Colonic mucosa (tissue), 4 donors: ENCODE data around the gene CNTFR. TPM values are rescaled to one million over a fixed set of nuclear protein-coding genes. Genes with fewer than 3 reads are reported as not detected.
A peak's percentile ranks its signal among the peaks of the same experiment; 100 is the strongest.

Source experiments
- DNase-seq: peaks from one replicate; pipeline ENCODE4 v3.0.0-alpha.2; 2020
- H3K27ac ChIP-seq: fragments of 200-600 bp; one replicate; pipeline ENCODE4 v1.8.0; 2021
- H3K27me3 ChIP-seq: fragments of 200-600 bp; one replicate; pipeline ENCODE4 v1.8.0; 2021
- H3K36me3 ChIP-seq: fragments of 200-600 bp; one replicate; pipeline ENCODE4 v1.8.0; 2021
- H3K4me1 ChIP-seq: fragments of 200-600 bp; one replicate; pipeline ENCODE4 v1.8.0; 2021; ENCODE audit warnings: mild to moderate bottlenecking
- H3K4me3 ChIP-seq: fragments of 200-600 bp; one replicate; pipeline ENCODE4 v1.8.0; 2021
- H3K9ac ChIP-seq, 2 donors: one replicate each; pipeline ENCODE4 v1.7.0; 2013; ENCODE audit warnings: control low read depth in 2 of 2, low read depth in 2 of 2, low read length in 2 of 2
- H3K9me3 ChIP-seq: fragments of 200-600 bp; one replicate; pipeline ENCODE4 v1.8.0; 2021
- intact Hi-C: fragments of 100-400 bp; cut with DNase I; formaldehyde crosslinking; loops from one replicate; pipeline ENCODE4 v1.14.1; 2022
- total RNA-seq, 2 donors: library from RNA; stranded (reverse); fragmentation: NEBNext Ultra II Directional in 1 of 2; extraction: Animal tissue kit (Norgen Biotek cat#: 25700) in 1 of 2; gene quantifications; one replicate each; pipeline ENCODE4 v1.2.1, GENCODE V29; 2021
- TF ChIP-seq, protein P1 (sequence below): fragments of 200-600 bp; IDR thresholded peaks from one replicate; pipeline ENCODE4 v1.8.0; 2022; ENCODE audit warnings: antibody characterized with exemption, mild to moderate bottlenecking
- donor health status: healthy.
- donor health status: DM: no; HTN: no; CAD: no.
- donor health status: DM: no; HTN: no; CAD: no.

CNTFR gene
- total RNA-seq, 2 donors from 2014 or later, result 1.8 to 1.9 TPM

GRCh38 chr9:34550681-34551270 is 38.7 kb downstream of the CNTFR start:
- no peaks in the 10 kb centered on the region for H3K4me1 ChIP-seq
- H3K9me3 ChIP-seq, result no peaks in the 10 kb centered on the region
- no peaks in the 10 kb centered on the region for H3K27me3 ChIP-seq
- H3K27ac ChIP-seq, result no peak overlapping the region
- H3K9ac ChIP-seq, result no peak overlapping the region
- H3K36me3 ChIP-seq, result no peaks in the 10 kb centered on the region
- TF ChIP-seq, protein P1, sequence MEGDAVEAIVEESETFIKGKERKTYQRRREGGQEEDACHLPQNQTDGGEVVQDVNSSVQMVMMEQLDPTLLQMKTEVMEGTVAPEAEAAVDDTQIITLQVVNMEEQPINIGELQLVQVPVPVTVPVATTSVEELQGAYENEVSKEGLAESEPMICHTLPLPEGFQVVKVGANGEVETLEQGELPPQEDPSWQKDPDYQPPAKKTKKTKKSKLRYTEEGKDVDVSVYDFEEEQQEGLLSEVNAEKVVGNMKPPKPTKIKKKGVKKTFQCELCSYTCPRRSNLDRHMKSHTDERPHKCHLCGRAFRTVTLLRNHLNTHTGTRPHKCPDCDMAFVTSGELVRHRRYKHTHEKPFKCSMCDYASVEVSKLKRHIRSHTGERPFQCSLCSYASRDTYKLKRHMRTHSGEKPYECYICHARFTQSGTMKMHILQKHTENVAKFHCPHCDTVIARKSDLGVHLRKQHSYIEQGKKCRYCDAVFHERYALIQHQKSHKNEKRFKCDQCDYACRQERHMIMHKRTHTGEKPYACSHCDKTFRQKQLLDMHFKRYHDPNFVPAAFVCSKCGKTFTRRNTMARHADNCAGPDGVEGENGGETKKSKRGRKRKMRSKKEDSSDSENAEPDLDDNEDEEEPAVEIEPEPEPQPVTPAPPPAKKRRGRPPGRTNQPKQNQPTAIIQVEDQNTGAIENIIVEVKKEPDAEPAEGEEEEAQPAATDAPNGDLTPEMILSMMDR, result no peak
- H3K4me3 ChIP-seq, result no peak overlapping the region
- DNase-seq, result no peak
- intact Hi-C loops, result no loop called here

- Histone ChIP-seq H3K9me3 (no peaks in the 10 kb centered on the region), H3K27me3 (no peaks in the 10 kb centered on the region), H3K36me3 (no peaks in the 10 kb centered on the region), H3K27ac (no peak overlapping the region), H3K4me3 (no peak overlapping the region), H3K4me1 (no peaks in the 10 kb centered on the region), H3K9ac (no peak overlapping the region)
- TF ChIP-seq, protein P1, result no peak
- no peak for DNase-seq
- intact Hi-C loops, result no loop called here
Measured at GRCh38 chr9:34550016-34550680, 39.4 kb downstream of the CNTFR start.

- H3K36me3 ChIP-seq, result no peaks in the 10 kb centered on the region
- H3K4me1 ChIP-seq, result no peaks in the 10 kb centered on the region
- H3K9me3 ChIP-seq, result no peaks in the 10 kb centered on the region
- no peaks in the 10 kb centered on the region for H3K27me3 ChIP-seq
- H3K4me3 ChIP-seq, result no peak overlapping the region
- no peak overlapping the region for H3K27ac ChIP-seq
- no peak for DNase-seq
- H3K9ac ChIP-seq, result no peak overlapping the region
- intact Hi-C loops, result loop anchor here (2.0 to 5.0 kb wide), 3 partner anchors 41 to 147 kb away; no protein-coding TSS in a partner anchor
- TF ChIP-seq, protein P1, result no peak
Measured at GRCh38 chr9:34549407-34549732, 40.2 kb downstream of the CNTFR start.

DNA sequence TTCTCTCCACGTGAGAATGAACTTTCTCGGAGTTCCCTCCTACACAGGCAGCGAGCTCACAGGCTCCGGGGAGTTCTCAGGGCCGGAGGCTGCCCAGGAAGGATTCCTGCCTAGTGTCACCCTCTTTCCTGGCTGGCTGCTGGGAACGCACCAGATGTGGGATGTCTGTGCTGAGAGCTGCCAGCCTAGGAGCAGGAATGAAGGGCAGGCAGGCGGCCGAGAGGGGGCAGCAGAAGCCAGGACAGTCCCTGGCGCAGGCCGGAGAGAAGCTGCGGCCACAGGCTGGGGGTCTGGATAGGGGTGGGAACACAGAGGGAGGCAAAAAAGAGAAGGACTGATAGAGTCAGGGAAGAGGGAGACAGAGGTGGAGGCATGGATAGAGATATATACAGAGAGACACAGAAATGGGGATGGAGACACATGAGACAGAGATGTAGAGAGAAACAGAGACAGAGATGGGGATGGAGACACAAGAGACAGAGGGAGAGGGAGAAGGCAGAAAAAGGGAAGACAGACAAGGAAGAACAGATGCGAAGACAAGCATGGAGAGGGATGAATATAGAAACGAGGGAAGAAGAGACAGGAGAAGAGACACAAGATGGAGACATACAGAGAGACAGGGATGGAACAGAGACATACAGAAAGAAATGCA is 41.4 kb downstream of the CNTFR start:
- H3K9ac ChIP-seq, result no peak overlapping the region
- no peaks in the 10 kb centered on the region for H3K36me3 ChIP-seq
- peak; percentile 66 for DNase-seq
- intact Hi-C loops, result loop anchor here (2.0 to 5.0 kb wide), 3 partner anchors 43 to 146 kb away; no protein-coding TSS in a partner anchor
- H3K4me3 ChIP-seq, result no peak overlapping the region
- no peaks in the 10 kb centered on the region for H3K27me3 ChIP-seq
- H3K4me1 ChIP-seq, result no peaks in the 10 kb centered on the region
- H3K27ac ChIP-seq, result no peak overlapping the region
- H3K9me3 ChIP-seq, result no peaks in the 10 kb centered on the region
- TF ChIP-seq, protein P1, result peak; percentile 83

GRCh38 chr9:34546834-34547827 is 42.4 kb downstream of the CNTFR start:
- peak; percentile 53 for DNase-seq
- intact Hi-C loops, result loop anchor here (5.0 kb wide), 2 partner anchors 110 to 145 kb away; no protein-coding TSS in a partner anchor
- TF ChIP-seq, protein P1, result peak; percentile 56

More at GRCh38 chr9:34546834-34547827, 42.4 kb downstream of the CNTFR start:
- no peaks in the 10 kb centered on the region for H3K4me1 ChIP-seq
- H3K9ac ChIP-seq, result no peak overlapping the region
- H3K27me3 ChIP-seq, result no peaks in the 10 kb centered on the region
- no peak overlapping the region for H3K4me3 ChIP-seq
- no peaks in the 10 kb centered on the region for H3K36me3 ChIP-seq
- no peak overlapping the region for H3K27ac ChIP-seq
- H3K9me3 ChIP-seq, result no peaks in the 10 kb centered on the region
